NCI-H446 (cell line): ENCODE measurements around the gene CAMK1D.
"Not testable (repeated sequence)": the region's sequence is repeated elsewhere in the genome, so short reads cannot be mapped to it uniquely, and the experiment has no call there.

Source experiments
- DNase-seq, 2 experiments: peaks; one replicate each; lab custom pipeline; 2025; lab: John Stamatoyannopoulos, UW

The CAMK1D gene

GRCh38 chr10:12701696-12702095 is 352.3 kb downstream of the CAMK1D start:
- peak in 1 of 2 experiments; percentile 10 for DNase-seq

GRCh38 chr10:12702215-12702770 is 352.9 kb downstream of the CAMK1D start:
- no peak for DNase-seq

- DNase-seq = no peak
Measured at GRCh38 chr10:12703126-12703525, 353.8 kb downstream of the CAMK1D start.

- DNase-seq = peak in 1 of 2 experiments; percentile 3
Measured at GRCh38 chr10:12703813-12704212, 354.5 kb downstream of the CAMK1D start.

GRCh38 chr10:12704488-12704887 is 355.1 kb downstream of the CAMK1D start:
- DNase-seq = no peak

- DNase-seq = no peak
Measured at GRCh38 chr10:12705943-12706342, 356.6 kb downstream of the CAMK1D start.

- peak in 1 of 2 experiments; percentile 37 for DNase-seq
Measured at GRCh38 chr10:12707461-12708185, 358.3 kb downstream of the CAMK1D start.

GRCh38 chr10:12709000-12709401 is 359.7 kb downstream of the CAMK1D start:
- DNase-seq = no peak

GRCh38 chr10:12709521-12709963 is 360.2 kb downstream of the CAMK1D start:
- DNase-seq = no peak

- DNase-seq = no peak
Measured at GRCh38 chr10:12710157-12710556, 360.8 kb downstream of the CAMK1D start.

GRCh38 chr10:12710594-12711349 is 361.4 kb downstream of the CAMK1D start:
- DNase-seq = peak; percentile 61 to 78

GRCh38 chr10:12711350-12711708 is 362.0 kb downstream of the CAMK1D start:
- no peak for DNase-seq

- DNase-seq = no peak
Measured at GRCh38 chr10:12712293-12712983, 363.1 kb downstream of the CAMK1D start.

GRCh38 chr10:12712984-12713316 is 363.6 kb downstream of the CAMK1D start:
- DNase-seq = not testable (repeated sequence)

GRCh38 chr10:12716042-12716441 is 366.7 kb downstream of the CAMK1D start:
- no peak for DNase-seq

- peak in 1 of 2 experiments; percentile 17 for DNase-seq
Measured at GRCh38 chr10:12717981-12718707, 368.8 kb downstream of the CAMK1D start.

GRCh38 chr10:12719365-12719764 is 370.0 kb downstream of the CAMK1D start:
- no peak for DNase-seq

- DNase-seq = peak in 1 of 2 experiments; percentile 19
Measured at GRCh38 chr10:12720217-12720981, 371.1 kb downstream of the CAMK1D start.

GRCh38 chr10:12721334-12721733 is 372.0 kb downstream of the CAMK1D start:
- DNase-seq = no peak

GRCh38 chr10:12723220-12723619 is 373.9 kb downstream of the CAMK1D start:
- DNase-seq = no peak
